Bronchial epithelial cell (primary cell): Measurements from ENCODE around the gene CTDSP1. TPM values are rescaled to one million over a fixed set of nuclear protein-coding genes. Genes with fewer than 3 reads are reported as not detected.

Experiments
- DNase-seq: peaks from one replicate; pipeline ENCODE4 v3.0.0-alpha.2; 2010; ENCODE audit warnings: low read depth
- FAIRE-seq: peaks from 2 replicates; lab custom pipeline; 2011; peaks lifted over from hg19 to GRCh38; lab: Jason Lieb, UNC
- H3K27me3 ChIP-seq: 2 replicates; pipeline ENCODE4 v1.5.1; 2011; ENCODE audit warnings: low read length; ENCODE audit not compliant: control insufficient read depth, insufficient read depth
- H3K36me3 ChIP-seq: 2 replicates; pipeline ENCODE4 v1.5.1; 2011; ENCODE audit warnings: low read length; ENCODE audit not compliant: control insufficient read depth, insufficient read depth
- H3K4me3 ChIP-seq: 2 replicates; pipeline ENCODE4 v1.5.1; 2011; ENCODE audit warnings: mild to moderate bottlenecking, low read depth, low read length, control low read depth
- CTCF ChIP-seq: IDR thresholded peaks from 2 replicates; pipeline ENCODE4 v1.5.1; 2011; ENCODE audit warnings: mild to moderate bottlenecking, moderate library complexity, low read length, control low read depth, inconsistent platforms; ENCODE audit not compliant: insufficient read depth, severe bottlenecking
- total RNA-seq: library from RNA; depleted of rRNA; stranded (reverse); fragments of >200 nt; gene quantifications from 2 replicates; pipeline ENCODE4 v1.2.1, GENCODE V29; 2014

The CTDSP1 gene
- total RNA-seq, 1 donor from 2014 or later, result 32.1 TPM

- H3K4me3 ChIP-seq, result no peak overlapping the region
- DNase-seq (no peak), FAIRE-seq (no peak)
- no peaks in the 10 kb centered on the region for H3K36me3 ChIP-seq
- H3K27me3 ChIP-seq, result peaks cover 3% of the 10 kb centered on the region
- no peak for TF ChIP-seq CTCF
Measured at GRCh38 chr2:218384975-218385374, 14.7 kb upstream of the CTDSP1 start.

GRCh38 chr2:218386505-218387368, 12.9 kb upstream of the CTDSP1 start:
- FAIRE-seq (no peak), DNase-seq (no peak)
- Histone ChIP-seq H3K27me3 (peaks cover 2% of the 10 kb centered on the region), H3K36me3 (no peaks in the 10 kb centered on the region), H3K4me3 (peak overlapping the region; percentile 42)
- no peak for TF ChIP-seq CTCF

DNA sequence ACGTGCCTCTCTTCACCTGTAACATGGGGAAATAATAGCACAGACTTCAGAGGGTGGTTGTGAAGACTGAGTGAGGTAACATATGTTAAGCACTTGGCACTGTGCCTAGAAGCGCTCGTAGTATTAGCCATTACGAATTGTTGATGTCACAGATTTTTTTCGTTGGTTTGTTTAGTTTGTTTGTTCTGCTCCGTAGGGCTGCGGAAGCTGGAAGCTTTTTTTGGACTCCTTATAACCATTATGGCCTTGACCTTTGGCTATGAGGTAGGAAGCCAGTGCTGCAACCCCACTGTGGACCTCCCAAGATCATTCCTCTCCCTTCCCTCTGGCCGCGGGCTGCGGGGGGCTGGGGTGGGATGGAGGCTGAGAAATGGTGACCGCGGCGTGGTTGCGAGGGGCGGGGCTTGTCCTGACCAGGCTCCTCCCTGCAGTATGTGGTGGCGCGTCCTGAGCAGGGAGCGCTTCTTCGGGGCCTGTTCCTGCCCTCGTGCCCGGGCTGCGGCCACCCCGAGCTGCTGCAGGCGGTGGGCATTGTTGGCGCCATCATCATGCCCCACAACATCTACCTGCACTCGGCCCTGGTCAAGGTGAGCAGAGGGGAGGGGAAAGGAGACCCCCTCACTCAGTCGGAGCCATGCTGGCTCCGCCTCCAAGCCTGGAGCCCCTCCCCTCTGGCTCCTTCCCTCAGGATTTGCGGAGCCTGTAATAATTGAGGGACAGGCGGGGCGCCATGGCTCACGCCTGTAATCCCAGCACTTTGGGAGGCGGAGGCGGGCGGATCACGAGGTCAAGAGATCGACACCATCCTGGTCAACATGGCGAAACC, 12.1 kb upstream of the CTDSP1 start:
- TF ChIP-seq CTCF, result no peak
- peak; percentile 85 for DNase-seq
- Histone ChIP-seq H3K4me3 (peak overlapping the region; percentile 42), H3K27me3 (no peaks in the 10 kb centered on the region), H3K36me3 (no peaks in the 10 kb centered on the region)
- peak; percentile 89 for FAIRE-seq

DNA sequence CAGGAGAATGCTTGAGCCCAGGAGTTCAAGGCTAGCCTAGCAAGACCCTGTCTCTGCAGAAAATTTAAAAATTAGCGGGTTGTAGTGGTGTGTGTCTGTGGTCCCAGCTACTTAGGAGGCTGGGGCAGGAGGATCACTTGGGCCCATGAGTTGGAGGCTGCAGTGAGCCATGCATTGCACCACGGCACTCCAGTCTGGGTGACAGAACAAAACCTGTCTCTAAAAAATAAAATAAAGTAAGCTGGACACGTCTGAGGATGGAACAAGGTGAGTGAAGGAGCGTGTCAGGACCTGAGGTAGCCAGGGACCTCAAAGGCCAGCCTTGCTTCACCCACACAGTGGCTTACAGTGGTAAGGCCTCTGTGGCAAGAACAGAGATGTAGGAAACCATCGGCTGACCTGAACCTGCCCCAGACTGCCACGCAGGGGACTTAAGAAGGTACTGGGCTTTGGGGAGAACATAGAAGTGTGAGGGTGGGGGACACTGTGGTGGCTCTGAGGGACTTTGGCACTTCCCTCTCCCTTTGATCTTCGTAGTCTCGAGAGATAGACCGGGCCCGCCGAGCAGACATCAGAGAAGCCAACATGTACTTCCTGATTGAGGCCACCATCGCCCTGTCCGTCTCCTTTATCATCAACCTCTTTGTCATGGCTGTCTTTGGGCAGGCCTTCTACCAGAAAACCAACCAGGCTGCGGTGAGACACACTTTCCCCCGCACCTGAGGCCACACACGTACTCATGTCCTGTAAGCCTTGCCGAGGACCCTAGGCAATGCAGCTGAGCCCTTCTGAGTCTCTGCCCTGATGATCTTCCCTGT, 10.1 kb upstream of the CTDSP1 start:
- H3K4me3 ChIP-seq, result no peak overlapping the region
- no peaks in the 10 kb centered on the region for H3K36me3 ChIP-seq
- TF ChIP-seq CTCF, result no peak
- DNase-seq, result no peak
- peak; percentile 60 for FAIRE-seq
- no peaks in the 10 kb centered on the region for H3K27me3 ChIP-seq

GRCh38 chr2:218391202-218391601, 8.5 kb upstream of the CTDSP1 start:
- H3K27me3 ChIP-seq, result no peaks in the 10 kb centered on the region
- no peaks in the 10 kb centered on the region for H3K36me3 ChIP-seq
- no peak for TF ChIP-seq CTCF
- no peak for FAIRE-seq
- H3K4me3 ChIP-seq, result no peak overlapping the region
- no peak for DNase-seq
